Osteoblast (primary cell): ENCODE results near the gene ARL5C. TPM values are rescaled to one million over a fixed set of nuclear protein-coding genes. Genes with fewer than 3 reads are reported as not detected.
A peak's percentile ranks its signal among the peaks of the same experiment; 100 is the strongest.

ENCODE experiments used
- DNase-seq: peaks from one replicate; pipeline ENCODE4 v3.0.0; 2011; ENCODE audit warnings: low spot score, mixed read lengths; ENCODE audit not compliant: insufficient read length; ENCODE audit errors: missing footprints
- H2AFZ ChIP-seq: 2 replicates; pipeline ENCODE4 v1.6.0; 2011; ENCODE audit warnings: mild to moderate bottlenecking, low read length
- H3K27ac ChIP-seq: 2 replicates; pipeline ENCODE4 v1.5.1; 2011; ENCODE audit warnings: mild to moderate bottlenecking, low read depth, low read length, moderate library complexity
- H3K27me3 ChIP-seq: 2 replicates; pipeline ENCODE4 v1.6.0; 2012; ENCODE audit warnings: mild to moderate bottlenecking, control low read depth, inconsistent platforms, low read length, moderate library complexity; ENCODE audit not compliant: insufficient read depth
- H3K36me3 ChIP-seq: 2 replicates; pipeline ENCODE4 v1.5.1; 2011; ENCODE audit warnings: mild to moderate bottlenecking, low read length, control low read depth, moderate library complexity; ENCODE audit not compliant: insufficient read depth
- H3K4me1 ChIP-seq: 2 replicates; pipeline ENCODE4 v1.5.1; 2011; ENCODE audit warnings: mild to moderate bottlenecking, low read length, control low read depth, moderate library complexity; ENCODE audit not compliant: insufficient read depth
- H3K4me2 ChIP-seq: 2 replicates; pipeline ENCODE4 v1.6.0; 2011; ENCODE audit warnings: mild to moderate bottlenecking, low read length; ENCODE audit not compliant: insufficient read depth
- H3K4me3 ChIP-seq: fragments of 200-600 bp; sonication (generic); 3 replicates; pipeline ENCODE4 v1.5.1; 2012; ENCODE audit warnings: mild to moderate bottlenecking, low read length, inconsistent platforms; ENCODE audit not compliant: insufficient read depth
- H3K79me2 ChIP-seq: 2 replicates; pipeline ENCODE4 v1.6.0; 2012; ENCODE audit warnings: mild to moderate bottlenecking, low read length, control low read depth, inconsistent platforms; ENCODE audit not compliant: insufficient read depth
- H3K9me3 ChIP-seq: 2 replicates; pipeline ENCODE4 v1.5.1; 2011; ENCODE audit warnings: low read depth, low read length, control low read depth
- H4K20me1 ChIP-seq: 2 replicates; pipeline ENCODE4 v1.6.0; 2012; ENCODE audit warnings: mild to moderate bottlenecking, low read length, control low read depth; ENCODE audit not compliant: insufficient read depth
- total RNA-seq: library from RNA; depleted of rRNA; stranded (reverse); fragments of >200 nt; gene quantifications from 2 replicates; pipeline ENCODE4 v1.2.3, GENCODE V29; 2012
- TF ChIP-seq, protein P1 (sequence below): IDR thresholded peaks from 2 replicates; pipeline ENCODE4 v1.5.1; 2011; ENCODE audit warnings: mild to moderate bottlenecking, low read depth, low read length, moderate library complexity; ENCODE audit errors: extremely low read depth

Gene ARL5C, protein sequence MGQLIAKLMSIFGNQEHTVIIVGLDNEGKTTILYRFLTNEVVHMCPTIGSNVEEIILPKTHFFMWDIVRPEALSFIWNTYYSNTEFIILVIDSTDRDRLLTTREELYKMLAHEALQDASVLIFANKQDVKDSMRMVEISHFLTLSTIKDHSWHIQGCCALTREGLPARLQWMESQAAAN
- total RNA-seq = not detected in 2 replicates

DNA sequence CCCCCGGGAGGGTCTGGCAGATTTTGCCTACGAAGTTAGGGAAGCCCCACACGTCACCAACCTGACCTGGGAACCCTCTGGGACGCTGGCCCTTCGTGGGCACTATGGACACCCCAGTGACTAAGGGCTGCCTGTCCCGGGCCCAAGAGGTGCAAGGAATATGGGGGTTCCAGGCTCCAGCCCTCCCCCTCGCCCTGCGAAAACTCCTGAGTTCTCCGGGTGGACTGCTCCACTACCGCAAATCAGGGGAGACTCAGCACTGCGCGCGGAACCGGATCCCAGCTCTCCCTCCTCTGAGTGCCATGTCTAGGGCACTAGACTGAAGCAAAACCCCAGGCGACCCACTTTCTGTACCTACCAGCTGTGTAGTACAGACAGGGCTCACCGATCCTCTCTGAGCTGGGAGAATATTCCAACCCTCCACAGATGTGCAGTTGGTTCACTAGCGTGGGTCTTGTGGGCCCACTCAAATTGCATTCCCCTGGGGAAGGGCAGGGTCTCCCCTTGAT is at the start of gene ARL5C:
TSS of gene ARL5C (minus strand) at position 321 of the 509 bp plus-strand sequence. CDS start 401 bp downstream, outside the sequence.
- Histone ChIP-seq H3K4me3 (peak within 1 kb of the TSS; percentile 73), H4K20me1 (no peaks in the 10 kb centered on the region), H2AFZ (peak within 1 kb of the TSS; percentile 95), H3K27ac (no peak within 1 kb of the TSS), H3K36me3 (no peaks in the 10 kb centered on the region), H3K4me2 (peak within 1 kb of the TSS; percentile 88), H3K4me1 (peaks cover 3% of the 10 kb centered on the region), H3K79me2 (no peaks in the 10 kb centered on the region), H3K9me3 (no peaks in the 10 kb centered on the region), H3K27me3 (peaks cover 24% of the 10 kb centered on the region)
- DNase-seq = peak; percentile 37
- TF ChIP-seq, protein P1, sequence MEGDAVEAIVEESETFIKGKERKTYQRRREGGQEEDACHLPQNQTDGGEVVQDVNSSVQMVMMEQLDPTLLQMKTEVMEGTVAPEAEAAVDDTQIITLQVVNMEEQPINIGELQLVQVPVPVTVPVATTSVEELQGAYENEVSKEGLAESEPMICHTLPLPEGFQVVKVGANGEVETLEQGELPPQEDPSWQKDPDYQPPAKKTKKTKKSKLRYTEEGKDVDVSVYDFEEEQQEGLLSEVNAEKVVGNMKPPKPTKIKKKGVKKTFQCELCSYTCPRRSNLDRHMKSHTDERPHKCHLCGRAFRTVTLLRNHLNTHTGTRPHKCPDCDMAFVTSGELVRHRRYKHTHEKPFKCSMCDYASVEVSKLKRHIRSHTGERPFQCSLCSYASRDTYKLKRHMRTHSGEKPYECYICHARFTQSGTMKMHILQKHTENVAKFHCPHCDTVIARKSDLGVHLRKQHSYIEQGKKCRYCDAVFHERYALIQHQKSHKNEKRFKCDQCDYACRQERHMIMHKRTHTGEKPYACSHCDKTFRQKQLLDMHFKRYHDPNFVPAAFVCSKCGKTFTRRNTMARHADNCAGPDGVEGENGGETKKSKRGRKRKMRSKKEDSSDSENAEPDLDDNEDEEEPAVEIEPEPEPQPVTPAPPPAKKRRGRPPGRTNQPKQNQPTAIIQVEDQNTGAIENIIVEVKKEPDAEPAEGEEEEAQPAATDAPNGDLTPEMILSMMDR = no peak

DNA sequence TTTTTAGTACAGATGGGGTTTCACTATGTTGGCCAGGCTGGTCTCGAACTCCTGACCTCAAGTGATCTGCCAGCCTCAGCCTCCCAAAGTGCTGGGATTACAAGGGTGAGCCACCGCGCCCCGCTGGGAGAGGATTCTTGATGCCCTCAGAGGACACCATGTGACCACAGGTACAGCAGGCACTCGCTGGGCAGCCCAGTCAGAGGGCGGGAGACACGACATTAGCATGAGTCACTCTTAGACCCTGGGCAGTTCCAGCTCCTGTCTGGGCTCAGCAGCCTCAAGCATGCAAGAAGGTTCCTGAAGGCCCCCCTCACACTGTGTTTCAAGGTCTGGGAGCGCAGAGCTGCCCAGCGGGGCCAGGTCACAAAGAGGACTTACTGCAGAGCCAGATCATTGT is 47.9 kb upstream of the ARL5C start:
- TF ChIP-seq, protein P1 = no peak
- H3K4me2 ChIP-seq = no peak overlapping the region
- no peaks in the 10 kb centered on the region for H3K9me3 ChIP-seq
- H2AFZ ChIP-seq = no peak overlapping the region
- no peaks in the 10 kb centered on the region for H3K79me2 ChIP-seq
- no peaks in the 10 kb centered on the region for H4K20me1 ChIP-seq
- no peak overlapping the region for H3K27ac ChIP-seq
- no peak for DNase-seq
- H3K4me1 ChIP-seq = peaks cover 13% of the 10 kb centered on the region
- H3K4me3 ChIP-seq = no peak overlapping the region
- H3K27me3 ChIP-seq = no peaks in the 10 kb centered on the region
- no peaks in the 10 kb centered on the region for H3K36me3 ChIP-seq

DNA sequence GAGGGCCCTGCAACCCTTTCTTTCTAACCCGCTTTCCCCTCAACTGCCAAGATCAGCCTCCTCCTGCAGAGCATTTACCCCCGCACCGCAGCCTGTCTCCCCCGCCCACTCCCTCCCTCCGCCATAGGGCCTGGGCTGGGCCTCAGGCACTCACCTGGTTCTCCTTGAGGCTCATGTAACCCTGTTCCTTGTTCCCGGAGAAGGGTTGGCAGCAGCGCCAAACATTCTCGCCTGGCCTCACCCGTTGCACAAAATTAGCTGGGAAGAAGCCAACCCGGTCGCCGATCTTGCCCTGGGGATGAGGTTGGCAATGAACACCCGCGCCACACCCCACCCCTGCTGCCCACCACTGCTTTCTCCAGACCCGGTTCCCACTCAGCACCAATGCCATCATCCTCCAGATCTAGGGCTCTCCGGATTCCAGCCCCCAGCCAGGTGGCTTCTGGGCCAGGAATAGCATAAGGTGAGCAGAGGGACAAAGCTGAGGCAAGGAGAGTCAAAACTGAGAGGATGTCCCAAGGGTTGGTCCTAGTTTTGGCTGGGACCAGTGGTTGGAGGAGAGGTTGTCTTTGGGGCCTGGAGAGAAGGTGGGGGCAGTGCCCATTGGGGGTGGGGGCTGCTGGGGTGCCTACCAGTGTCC is 47.0 kb upstream of the ARL5C start:
- DNase-seq = no peak
- H4K20me1 ChIP-seq = no peaks in the 10 kb centered on the region
- no peak overlapping the region for H3K27ac ChIP-seq
- no peaks in the 10 kb centered on the region for H3K27me3 ChIP-seq
- H3K79me2 ChIP-seq = no peaks in the 10 kb centered on the region
- TF ChIP-seq, protein P1 = no peak
- H3K36me3 ChIP-seq = no peaks in the 10 kb centered on the region
- no peak overlapping the region for H3K4me3 ChIP-seq
- H3K9me3 ChIP-seq = no peaks in the 10 kb centered on the region
- H3K4me1 ChIP-seq = peaks cover 22% of the 10 kb centered on the region
- no peak overlapping the region for H3K4me2 ChIP-seq
- H2AFZ ChIP-seq = no peak overlapping the region

DNA sequence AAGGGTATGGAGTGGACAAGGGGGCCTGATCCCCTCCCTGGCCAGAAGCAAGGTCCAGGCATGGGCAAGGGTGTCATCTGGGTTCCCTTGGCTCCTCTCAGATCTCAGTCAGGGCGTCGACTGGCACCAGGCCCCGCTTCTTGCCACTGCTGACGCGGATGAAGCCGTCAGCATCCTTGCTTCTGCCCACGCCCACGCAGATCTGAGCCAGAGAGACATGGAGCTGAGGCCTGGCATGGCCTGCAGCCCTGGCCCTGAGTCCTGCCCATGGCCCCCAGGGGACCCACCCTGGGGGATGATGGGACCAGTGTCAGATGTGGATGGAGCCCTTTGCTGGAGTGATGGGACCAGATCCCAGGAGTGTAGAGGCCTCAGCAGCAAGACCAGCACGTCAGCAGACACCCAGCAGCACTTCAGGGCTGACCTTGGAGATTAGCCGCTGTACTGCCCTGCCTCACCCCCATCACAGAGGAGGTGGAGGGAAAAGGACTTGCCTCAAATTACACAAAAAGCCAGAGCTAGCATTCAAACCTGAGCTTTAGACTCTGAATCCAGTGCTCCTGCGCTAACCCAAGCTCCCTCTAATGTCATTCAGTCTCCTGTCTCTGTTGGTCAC is 46.3 kb upstream of the ARL5C start:
- H3K9me3 ChIP-seq = no peaks in the 10 kb centered on the region
- peaks cover 23% of the 10 kb centered on the region for H3K4me1 ChIP-seq
- DNase-seq = no peak
- no peaks in the 10 kb centered on the region for H3K27me3 ChIP-seq
- H3K79me2 ChIP-seq = no peaks in the 10 kb centered on the region
- H3K27ac ChIP-seq = peak overlapping the region; percentile 24
- TF ChIP-seq, protein P1 = no peak
- H3K4me2 ChIP-seq = no peak overlapping the region
- no peak overlapping the region for H2AFZ ChIP-seq
- no peaks in the 10 kb centered on the region for H3K36me3 ChIP-seq
- no peaks in the 10 kb centered on the region for H4K20me1 ChIP-seq
- no peak overlapping the region for H3K4me3 ChIP-seq
